Cortex of kidney (tissue), 1 donor: ENCODE data around the gene CCAR1.
"Not testable (repeated sequence)": the region's sequence is repeated elsewhere in the genome, so short reads cannot be mapped to it uniquely, and the experiment has no call there.

ENCODE experiments used
- DNase-seq: peaks from one replicate; lab custom pipeline; 2025; lab: John Stamatoyannopoulos, UW

The CCAR1 gene, protein sequence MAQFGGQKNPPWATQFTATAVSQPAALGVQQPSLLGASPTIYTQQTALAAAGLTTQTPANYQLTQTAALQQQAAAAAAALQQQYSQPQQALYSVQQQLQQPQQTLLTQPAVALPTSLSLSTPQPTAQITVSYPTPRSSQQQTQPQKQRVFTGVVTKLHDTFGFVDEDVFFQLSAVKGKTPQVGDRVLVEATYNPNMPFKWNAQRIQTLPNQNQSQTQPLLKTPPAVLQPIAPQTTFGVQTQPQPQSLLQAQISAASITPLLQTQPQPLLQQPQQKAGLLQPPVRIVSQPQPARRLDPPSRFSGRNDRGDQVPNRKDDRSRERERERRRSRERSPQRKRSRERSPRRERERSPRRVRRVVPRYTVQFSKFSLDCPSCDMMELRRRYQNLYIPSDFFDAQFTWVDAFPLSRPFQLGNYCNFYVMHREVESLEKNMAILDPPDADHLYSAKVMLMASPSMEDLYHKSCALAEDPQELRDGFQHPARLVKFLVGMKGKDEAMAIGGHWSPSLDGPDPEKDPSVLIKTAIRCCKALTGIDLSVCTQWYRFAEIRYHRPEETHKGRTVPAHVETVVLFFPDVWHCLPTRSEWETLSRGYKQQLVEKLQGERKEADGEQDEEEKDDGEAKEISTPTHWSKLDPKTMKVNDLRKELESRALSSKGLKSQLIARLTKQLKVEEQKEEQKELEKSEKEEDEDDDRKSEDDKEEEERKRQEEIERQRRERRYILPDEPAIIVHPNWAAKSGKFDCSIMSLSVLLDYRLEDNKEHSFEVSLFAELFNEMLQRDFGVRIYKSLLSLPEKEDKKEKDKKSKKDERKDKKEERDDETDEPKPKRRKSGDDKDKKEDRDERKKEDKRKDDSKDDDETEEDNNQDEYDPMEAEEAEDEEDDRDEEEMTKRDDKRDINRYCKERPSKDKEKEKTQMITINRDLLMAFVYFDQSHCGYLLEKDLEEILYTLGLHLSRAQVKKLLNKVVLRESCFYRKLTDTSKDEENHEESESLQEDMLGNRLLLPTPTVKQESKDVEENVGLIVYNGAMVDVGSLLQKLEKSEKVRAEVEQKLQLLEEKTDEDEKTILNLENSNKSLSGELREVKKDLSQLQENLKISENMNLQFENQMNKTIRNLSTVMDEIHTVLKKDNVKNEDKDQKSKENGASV

DNA sequence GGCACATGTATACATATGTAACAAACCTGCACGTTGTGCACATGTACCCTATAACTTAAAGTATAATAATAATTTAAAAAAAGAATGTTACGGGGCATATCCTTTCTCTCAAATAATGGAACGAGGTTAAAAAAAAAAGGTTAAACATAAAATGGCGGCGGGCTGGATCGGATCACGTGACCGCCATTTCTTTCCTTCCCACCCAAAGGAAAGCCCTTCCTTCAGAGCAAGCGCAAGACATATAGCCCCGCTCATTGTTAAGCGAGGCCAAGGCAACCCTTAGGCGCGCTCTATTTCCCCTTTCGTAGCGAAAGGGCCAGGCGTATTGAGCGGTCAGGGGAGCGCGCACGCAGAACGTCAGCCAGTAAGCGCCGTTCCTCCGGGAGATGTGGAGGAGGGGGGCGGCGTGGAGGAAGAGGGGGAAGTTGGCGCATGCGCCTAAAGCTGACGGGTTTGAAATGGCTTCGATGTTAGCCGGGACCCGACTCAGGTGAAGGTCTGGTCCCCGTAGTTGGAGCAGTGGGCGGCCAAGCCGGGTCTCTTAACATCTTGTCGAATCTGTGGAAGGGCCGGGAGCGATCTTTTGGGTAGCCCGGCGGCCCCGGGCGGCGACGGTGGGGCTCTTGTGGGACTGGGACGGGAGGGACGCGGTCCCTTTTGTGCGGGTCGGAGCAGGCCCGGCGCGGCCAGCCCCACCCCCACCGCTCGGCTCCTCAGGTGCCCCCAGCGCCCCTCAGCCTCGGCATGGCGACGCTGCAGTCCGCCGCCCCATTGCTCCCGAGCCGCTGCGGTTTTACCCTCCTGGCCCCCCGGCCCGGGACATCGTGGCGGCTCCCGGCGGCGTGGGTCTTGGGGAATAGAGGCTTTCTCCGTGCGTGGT, at the start of gene CCAR1:
Gene CCAR1, plus strand, starts transcription at position 447 of the 880 bp plus-strand sequence. CDS start 1,266 bp downstream, outside the sequence.
- DNase-seq: peak; percentile 14

- no peak for DNase-seq
These were observed 36.6 kb upstream of the CCAR1 start for GRCh38 chr10:68684413-68684812.

GRCh38 chr10:68696018-68696417, 25.0 kb upstream of the CCAR1 start:
- DNase-seq: no peak

DNA sequence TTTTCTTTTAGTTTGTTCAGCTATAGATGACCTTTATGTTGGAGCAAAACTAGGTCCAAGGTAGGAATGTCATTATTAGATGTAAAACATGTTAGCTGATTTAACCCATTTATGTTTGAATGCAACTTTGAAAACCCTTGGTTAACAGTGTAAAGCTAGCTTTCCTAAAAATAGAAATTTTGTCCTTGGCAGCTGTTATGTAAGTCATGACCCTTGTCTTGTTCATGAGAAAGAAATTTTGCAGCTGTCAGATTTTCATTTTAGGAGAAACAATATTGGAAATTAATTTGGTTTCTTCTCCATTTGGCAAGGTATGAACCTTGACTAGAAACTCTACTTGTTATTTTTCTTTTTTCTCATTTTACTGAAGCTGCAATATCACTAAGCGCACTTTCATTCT, 23.9 kb upstream of the CCAR1 start:
- no peak for DNase-seq

GRCh38 chr10:68700197-68700596, 20.8 kb upstream of the CCAR1 start:
- no peak for DNase-seq

- no peak for DNase-seq
These were observed 15.5 kb upstream of the CCAR1 start for GRCh38 chr10:68705548-68705947.

- not testable (repeated sequence) for DNase-seq
These were observed 12.1 kb upstream of the CCAR1 start for GRCh38 chr10:68708987-68709386.

DNA sequence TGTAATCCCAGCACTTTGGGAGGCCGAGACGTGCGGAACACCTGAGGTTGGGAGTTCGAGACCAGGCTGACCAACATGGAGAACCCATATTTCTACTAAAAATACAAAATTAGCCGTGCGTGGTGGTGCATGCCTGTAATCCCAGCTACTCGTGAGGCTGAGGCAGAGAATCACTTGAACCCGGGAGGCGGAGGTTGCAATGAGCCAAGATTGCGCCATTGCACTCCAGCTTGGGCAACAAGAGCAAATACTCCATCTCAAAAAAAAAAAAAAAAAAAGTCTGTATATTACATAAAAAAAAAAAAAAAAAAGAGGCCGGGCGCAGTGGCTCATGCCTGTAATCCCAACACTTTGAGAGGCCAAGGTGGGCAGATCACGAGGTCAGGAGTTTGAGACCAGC, 8.0 kb upstream of the CCAR1 start:
- DNase-seq: not testable (repeated sequence)

GRCh38 chr10:68717435-68717834, 3.6 kb upstream of the CCAR1 start:
- DNase-seq: no peak

DNA sequence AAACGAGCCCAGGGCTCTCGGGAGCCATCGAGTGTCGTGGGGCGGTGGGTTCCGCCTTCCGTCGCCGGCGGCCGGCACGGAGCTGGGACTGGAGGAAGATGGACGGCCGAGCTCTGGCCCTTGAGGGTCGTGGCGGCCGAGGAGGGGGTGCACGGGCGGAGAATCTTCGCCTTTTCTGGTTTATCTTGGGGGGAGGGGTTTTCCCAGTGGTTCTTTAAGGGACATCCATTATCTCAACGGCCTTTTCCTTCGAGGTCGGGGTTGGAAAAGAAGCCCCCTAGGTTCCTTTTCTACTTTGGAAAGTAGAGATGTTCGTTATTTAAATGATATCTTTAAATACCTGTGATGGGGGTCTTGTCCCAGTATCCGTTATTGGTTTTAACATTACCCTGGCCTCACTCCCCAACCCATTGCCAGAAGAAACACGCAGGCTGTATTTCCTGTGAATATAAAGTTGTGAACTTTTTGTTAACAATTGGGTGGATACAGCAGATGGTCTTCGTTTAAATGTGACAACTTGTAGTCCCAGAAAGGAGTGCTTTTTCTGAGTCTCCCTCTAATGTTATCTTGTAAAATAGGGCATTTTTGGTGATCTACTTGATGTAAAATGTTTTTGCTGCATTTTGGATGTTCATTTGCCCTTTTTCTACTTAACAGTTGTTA, 765 bp downstream of the CCAR1 start:
- DNase-seq: no peak

GRCh38 chr10:68725016-68725415, 4.0 kb downstream of the CCAR1 start:
- no peak for DNase-seq

GRCh38 chr10:68727146-68727545, 6.1 kb downstream of the CCAR1 start:
- DNase-seq: no peak

DNA sequence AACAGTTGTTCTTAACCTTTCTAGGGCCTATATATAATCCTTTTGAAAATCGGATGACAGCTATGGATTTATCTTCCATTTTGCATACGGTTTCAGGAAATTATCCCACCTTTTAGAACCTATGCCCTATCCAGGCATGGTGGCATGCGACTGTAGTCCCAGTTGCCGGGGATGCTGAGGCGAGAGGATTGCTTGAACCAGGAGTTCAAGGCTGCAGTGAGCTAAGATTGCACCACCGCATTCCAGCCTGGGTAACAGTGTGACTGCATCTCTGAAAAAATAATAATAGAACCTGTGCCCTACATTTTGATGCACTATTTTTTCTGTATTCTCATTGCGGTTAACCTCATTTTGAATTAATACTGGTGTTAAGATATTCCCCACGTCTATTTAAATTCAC, 11.6 kb downstream of the CCAR1 start:
- no peak for DNase-seq

GRCh38 chr10:68734349-68734748, 13.3 kb downstream of the CCAR1 start:
- DNase-seq: no peak

DNA sequence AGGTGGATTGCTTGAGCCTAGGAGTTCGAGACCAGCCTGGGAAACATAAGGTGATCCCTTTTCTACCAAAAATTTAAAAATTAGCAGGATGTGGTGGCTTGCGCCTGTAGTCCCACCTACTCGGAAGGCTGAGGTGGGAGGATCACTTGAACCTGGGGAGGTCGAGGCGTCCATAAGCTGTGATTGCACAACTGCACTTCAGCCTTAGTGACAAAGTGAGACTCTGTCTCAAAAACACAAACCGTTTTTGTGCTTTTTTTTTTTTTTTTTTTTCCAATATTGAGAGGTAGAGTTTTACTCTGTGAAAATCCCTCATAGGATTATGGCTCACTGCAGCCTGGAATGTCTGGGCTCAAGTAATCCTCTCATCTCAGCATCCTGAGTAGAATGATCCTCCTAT, 14.1 kb downstream of the CCAR1 start:
- no peak for DNase-seq

- not testable (repeated sequence) for DNase-seq
These were observed 14.7 kb downstream of the CCAR1 start for GRCh38 chr10:68735739-68736138.

DNA sequence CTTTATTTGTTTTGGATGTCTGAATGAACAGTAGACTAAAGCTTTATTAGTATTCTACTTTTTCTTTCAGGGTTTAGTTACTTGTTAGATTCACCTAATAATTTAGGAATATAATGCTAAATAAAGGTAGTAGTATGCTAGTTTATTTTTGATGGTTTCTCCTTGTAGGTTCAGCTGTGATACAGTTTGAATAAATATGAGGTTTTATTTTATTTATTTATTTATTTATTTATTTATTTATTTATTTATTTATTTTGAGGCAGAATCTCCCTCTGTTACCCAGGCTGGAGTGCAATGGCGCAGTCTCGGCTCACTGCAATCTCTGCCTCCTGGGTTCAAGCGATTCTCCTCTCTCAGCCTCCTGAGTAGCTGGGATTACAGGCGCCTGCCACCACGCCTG, 19.6 kb downstream of the CCAR1 start:
- DNase-seq: not testable (repeated sequence)

DNA sequence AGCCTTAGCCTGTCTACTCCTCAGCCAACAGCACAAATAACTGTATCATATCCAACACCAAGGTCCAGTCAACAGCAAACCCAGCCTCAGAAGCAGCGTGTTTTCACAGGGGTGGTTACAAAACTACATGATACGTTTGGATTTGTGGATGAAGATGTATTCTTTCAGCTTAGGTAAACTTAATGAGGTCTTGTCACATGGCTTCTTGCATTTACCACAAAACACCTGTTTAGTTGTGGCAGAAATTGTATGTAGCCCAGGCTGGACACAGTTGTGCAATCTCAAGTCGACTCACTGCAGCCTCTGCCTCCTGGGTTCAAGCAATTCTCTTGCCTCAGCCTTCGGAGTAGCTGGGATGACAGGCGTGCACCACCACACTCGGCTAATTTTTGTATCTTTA, 21.4 kb downstream of the CCAR1 start:
- DNase-seq: no peak

DNA sequence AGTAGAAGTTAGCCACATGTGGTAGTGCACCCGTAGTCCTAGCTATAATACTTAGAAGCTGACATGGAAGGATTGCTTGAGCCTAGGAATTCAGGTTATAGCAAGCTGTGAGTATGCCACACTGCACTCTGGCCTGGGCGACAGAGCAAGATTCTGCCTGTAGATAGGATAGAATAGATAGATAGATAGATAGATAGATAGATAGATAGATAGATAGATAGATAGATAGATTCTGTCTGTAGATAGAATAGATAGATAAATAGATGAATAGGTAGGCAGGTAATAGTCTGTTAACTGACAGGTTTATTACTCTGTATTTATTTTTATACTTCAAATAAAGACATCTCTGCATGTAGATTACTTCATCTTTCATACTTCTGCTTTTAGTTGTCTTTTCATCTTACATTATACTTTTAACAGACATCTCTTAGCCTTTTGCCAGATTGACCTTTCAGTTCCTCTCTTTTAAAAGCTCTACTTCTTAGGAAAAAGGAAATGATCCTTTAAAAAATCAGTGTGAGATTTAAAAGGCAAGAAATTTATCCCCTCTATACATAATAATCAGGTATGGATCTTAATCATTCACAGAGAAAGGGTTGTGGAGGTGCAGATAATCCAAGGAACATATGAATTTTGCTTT, 31.8 kb downstream of the CCAR1 start:
- DNase-seq: no peak

DNA sequence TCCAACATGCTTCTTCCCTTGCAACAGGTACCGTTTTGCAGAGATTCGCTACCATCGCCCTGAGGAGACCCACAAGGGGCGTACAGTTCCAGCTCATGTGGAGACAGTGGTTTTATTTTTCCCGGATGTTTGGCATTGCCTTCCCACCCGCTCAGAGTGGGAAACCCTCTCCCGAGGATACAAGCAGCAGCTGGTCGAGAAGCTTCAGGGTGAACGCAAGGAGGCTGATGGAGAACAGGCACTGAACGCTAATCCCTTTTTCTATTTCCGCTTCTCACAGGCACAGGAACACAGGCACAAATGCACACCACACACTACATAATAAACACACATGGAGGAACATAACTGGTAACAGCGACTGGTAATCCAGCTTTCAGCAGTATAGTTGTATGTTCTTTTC, 35.2 kb downstream of the CCAR1 start:
- no peak for DNase-seq
